Neural cell (in vitro differentiated cells): ENCODE measurements around the gene DNER. TPM values are rescaled to one million over a fixed set of nuclear protein-coding genes. Genes with fewer than 3 reads are reported as not detected.

Source experiments
- H2AFZ ChIP-seq: fragments of 200-600, 300-800 bp; sonication (generic), shearing (Covaris generic); 2 replicates; pipeline ENCODE4 v1.6.0; 2014; ENCODE audit warnings: low read depth, mild to moderate bottlenecking, antibody characterized with exemption, low read length, moderate library complexity
- H3F3A ChIP-seq: fragments of 200-600 bp; shearing (Covaris generic); 2 replicates; pipeline ENCODE4 v1.6.1; 2016; ENCODE audit warnings: mild to moderate bottlenecking, moderate library complexity, mixed read lengths, antibody characterized with exemption, low read length; ENCODE audit not compliant: insufficient read depth, poor library complexity, severe bottlenecking
- H3K27ac ChIP-seq: fragments of 200-600, 300-800 bp; sonication (generic), shearing (Covaris generic); 2 replicates; pipeline ENCODE4 v1.5.1; 2014; ENCODE audit warnings: mild to moderate bottlenecking, low read length, moderate library complexity
- H3K27me3 ChIP-seq: fragments of 300-800, 200-600 bp; sonication (generic), shearing (Covaris generic); 2 replicates; pipeline ENCODE4 v1.6.0; 2014; ENCODE audit warnings: mild to moderate bottlenecking, low read depth, low read length, moderate library complexity; ENCODE audit not compliant: insufficient read depth
- H3K36me3 ChIP-seq: fragments of 300-800, 200-600 bp; sonication (generic), shearing (Covaris generic); 2 replicates; pipeline ENCODE4 v1.5.1; 2014; ENCODE audit warnings: mild to moderate bottlenecking, antibody characterized with exemption, low read length, moderate library complexity; ENCODE audit not compliant: insufficient read depth
- H3K4me2 ChIP-seq: fragments of 300-800, 200-600 bp; sonication (generic), shearing (Covaris generic); 2 replicates; pipeline ENCODE4 v1.6.0; 2014; ENCODE audit warnings: mild to moderate bottlenecking, low read length
- H3K4me3 ChIP-seq: fragments of 300-800, 200-600 bp; sonication (generic), shearing (Covaris generic); 2 replicates; pipeline ENCODE4 v1.5.1; 2014; ENCODE audit warnings: mild to moderate bottlenecking, low read length, moderate library complexity
- H3K79me2 ChIP-seq: fragments of 200-600 bp; shearing (Covaris generic); replicated peaks from 2 replicates; pipeline ENCODE4 v1.6.0; 2014; ENCODE audit warnings: mild to moderate bottlenecking, low read length, moderate library complexity; ENCODE audit not compliant: insufficient read depth
- H3K9ac ChIP-seq: fragments of 300-800, 200-600 bp; sonication (generic), shearing (Covaris generic); 2 replicates; pipeline ENCODE4 v1.6.1; 2016; ENCODE audit warnings: mild to moderate bottlenecking, low read length, mixed read lengths
- H3K9me2 ChIP-seq: fragments of 200-600 bp; shearing (Covaris generic); 2 replicates; pipeline ENCODE4 v1.6.1; 2016; ENCODE audit warnings: mild to moderate bottlenecking, low read length, mixed read lengths; ENCODE audit not compliant: insufficient read depth
- H3K9me3 ChIP-seq: fragments of 200-600, 300-800 bp; sonication (generic), shearing (Covaris generic); 2 replicates; pipeline ENCODE4 v1.6.1; 2016; ENCODE audit warnings: mild to moderate bottlenecking, mixed run types, low read length, moderate library complexity, mixed read lengths
- H4K20me1 ChIP-seq: fragments of 200-600 bp; shearing (Covaris generic); 2 replicates; pipeline ENCODE4 v1.6.1; 2016; ENCODE audit warnings: mild to moderate bottlenecking, mixed run types; ENCODE audit not compliant: insufficient read depth
- CTCF ChIP-seq: fragments of 450-650 bp; IDR thresholded peaks from 2 replicates; pipeline ENCODE4 v1.5.1; 2014; ENCODE audit warnings: antibody characterized with exemption, mild to moderate bottlenecking, moderate library complexity; ENCODE audit not compliant: poor library complexity, severe bottlenecking
- EP300 ChIP-seq: fragments of 450-650 bp; conservative IDR thresholded peaks from 2 replicates; pipeline ENCODE4 v1.6.1; 2014; ENCODE audit warnings: antibody characterized with exemption, mild to moderate bottlenecking, moderate library complexity; ENCODE audit not compliant: poor library complexity, severe bottlenecking
- EZH2 ChIP-seq: fragments of 200-600, 300-800 bp; shearing (Covaris generic), sonication (generic); IDR thresholded peaks from 2 replicates; pipeline ENCODE4 v1.6.1; 2014; ENCODE audit warnings: antibody characterized with exemption, low read length, borderline replicate concordance, mild to moderate bottlenecking; ENCODE audit not compliant: insufficient read depth, poor library complexity, severe bottlenecking
- MXI1 ChIP-seq: fragments of 450-650 bp; conservative IDR thresholded peaks from 2 replicates; pipeline ENCODE4 v1.6.1; 2014; ENCODE audit warnings: antibody characterized with exemption, mild to moderate bottlenecking; ENCODE audit not compliant: poor library complexity, severe bottlenecking
- POLR2AphosphoS5 ChIP-seq: IDR thresholded peaks from 2 replicates; pipeline ENCODE4 v1.6.1; 2012
- RAD21 ChIP-seq: fragments of 450-650 bp; conservative IDR thresholded peaks from 2 replicates; pipeline ENCODE4 v1.6.1; 2014; ENCODE audit warnings: antibody characterized with exemption, mild to moderate bottlenecking, moderate library complexity
- REST ChIP-seq: IDR thresholded peaks from 2 replicates; pipeline ENCODE4 v1.6.1; 2012; ENCODE audit warnings: borderline replicate concordance
- SMC3 ChIP-seq: fragments of 450-650 bp; conservative IDR thresholded peaks from 2 replicates; pipeline ENCODE4 v1.6.1; 2014; ENCODE audit warnings: antibody characterized with exemption, mild to moderate bottlenecking, moderate library complexity; ENCODE audit not compliant: poor library complexity
- TAF1 ChIP-seq: IDR thresholded peaks from 2 replicates; pipeline ENCODE4 v1.6.1; 2012; ENCODE audit warnings: low read depth
- polyA plus RNA-seq: library from polyadenylated mRNA; depleted of rRNA; stranded (reverse); fragments of >200 nt; gene quantifications from 2 replicates; pipeline ENCODE4 v1.2.3, GENCODE V29; 2014

DNER gene
- polyA plus RNA-seq, 1 donor from 2014 or later = 310 TPM

DNA sequence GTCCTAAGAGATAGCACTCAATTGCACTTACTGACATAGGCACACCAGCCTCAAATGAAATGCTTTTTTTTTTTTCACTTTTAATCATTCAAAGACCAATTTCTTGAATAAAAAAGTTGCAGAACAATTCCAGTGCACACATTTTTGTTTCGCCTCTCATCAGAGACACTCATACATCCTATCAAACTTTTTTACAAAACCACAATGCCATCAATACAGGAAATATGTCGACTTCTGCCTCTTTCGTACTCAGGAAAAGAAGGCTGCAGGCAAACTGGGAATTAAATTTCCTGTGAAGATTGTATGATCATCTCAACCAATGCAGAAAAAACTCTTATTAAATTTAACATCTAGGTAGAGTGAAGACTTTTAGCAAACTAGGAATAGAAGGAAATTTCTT, 112.4 kb downstream of the DNER start:
- TF ChIP-seq EP300 = no peak
- TF ChIP-seq EZH2 = no peak
- TF ChIP-seq REST = no peak
- TF ChIP-seq RAD21 = no peak
- Histone ChIP-seq H3K4me3 (no peak overlapping the region), H4K20me1 (no peaks in the 10 kb centered on the region), H3K36me3 (no peaks in the 10 kb centered on the region), H3K9me3 (no peaks in the 10 kb centered on the region), H3K27ac (no peak overlapping the region), H3K9me2 (no peaks in the 10 kb centered on the region), H3K27me3 (no peaks in the 10 kb centered on the region), H3K79me2 (peaks cover 5% of the 10 kb centered on the region), H3F3A (no peaks in the 10 kb centered on the region), H3K9ac (no peak overlapping the region), H2AFZ (no peak overlapping the region), H3K4me2 (no peak overlapping the region)

DNA sequence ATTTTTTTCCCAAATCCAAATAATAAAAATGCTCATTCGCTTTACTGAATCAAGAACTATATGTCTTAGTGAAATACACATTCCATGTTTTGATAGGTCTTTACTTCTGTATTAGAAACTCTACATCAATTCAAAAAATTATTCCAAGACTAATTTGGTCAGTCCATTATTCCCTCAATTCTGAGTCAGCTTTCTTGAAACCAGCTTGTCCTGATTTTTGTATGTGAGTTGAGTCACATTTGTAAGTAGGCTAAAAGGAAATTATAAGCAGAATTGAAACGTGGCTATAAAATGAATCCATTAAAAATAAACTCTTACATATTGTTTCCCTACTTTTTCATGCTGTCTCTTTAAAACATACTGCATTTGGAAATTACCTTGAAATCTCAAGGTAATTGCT, 113.0 kb downstream of the DNER start:
- no peaks in the 10 kb centered on the region for H4K20me1 ChIP-seq
- no peak overlapping the region for H3K9ac ChIP-seq
- no peak for TF ChIP-seq POLR2AphosphoS5
- H3F3A ChIP-seq = no peaks in the 10 kb centered on the region
- no peak overlapping the region for H3K4me3 ChIP-seq
- no peak overlapping the region for H3K27ac ChIP-seq
- H2AFZ ChIP-seq = no peak overlapping the region
- no peaks in the 10 kb centered on the region for H3K9me3 ChIP-seq
- H3K79me2 ChIP-seq = peaks cover 5% of the 10 kb centered on the region
- H3K9me2 ChIP-seq = no peaks in the 10 kb centered on the region
- no peak overlapping the region for H3K4me2 ChIP-seq
- no peaks in the 10 kb centered on the region for H3K36me3 ChIP-seq
- no peaks in the 10 kb centered on the region for H3K27me3 ChIP-seq

- H3K9me2 ChIP-seq = no peaks in the 10 kb centered on the region
- H4K20me1 ChIP-seq = no peaks in the 10 kb centered on the region
- H3K4me2 ChIP-seq = no peak overlapping the region
- no peak overlapping the region for H2AFZ ChIP-seq
- no peaks in the 10 kb centered on the region for H3K36me3 ChIP-seq
- no peaks in the 10 kb centered on the region for H3K9me3 ChIP-seq
- H3K79me2 ChIP-seq = peaks cover 14% of the 10 kb centered on the region
- no peak overlapping the region for H3K27ac ChIP-seq
- no peaks in the 10 kb centered on the region for H3F3A ChIP-seq
- TF ChIP-seq TAF1 (no peak), CTCF (no peak), MXI1 (no peak), POLR2AphosphoS5 (no peak), EZH2 (no peak), EP300 (no peak), SMC3 (no peak), REST (no peak), RAD21 (no peak)
- no peak overlapping the region for H3K4me3 ChIP-seq
- H3K9ac ChIP-seq = no peak overlapping the region
- H3K27me3 ChIP-seq = no peaks in the 10 kb centered on the region
Measured at GRCh38 chr2:229598227-229598626, 116.1 kb downstream of the DNER start.
